ENCODE data around the gene ADAMTS6. TPM values are rescaled to one million over a fixed set of nuclear protein-coding genes. Genes with fewer than 3 reads are reported as not detected.
A peak's percentile ranks its signal among the peaks of the same experiment; 100 is the strongest.

ADAMTS6 gene
- total RNA-seq, 1 donor from 2014 or later = 17.0 TPM

- DNase-seq (ENCODE audit: low read depth) = no peak
Observed at GRCh38 chr5:65111961-65112658, 369.6 kb downstream of the ADAMTS6 start.

- DNase-seq (ENCODE audit: low read depth) = no peak
Observed at GRCh38 chr5:65108786-65109743, 372.7 kb downstream of the ADAMTS6 start.

- DNase-seq (ENCODE audit: low read depth) = no peak
Observed at GRCh38 chr5:65105301-65105700, 376.4 kb downstream of the ADAMTS6 start.

- DNase-seq (ENCODE audit: low read depth) = no peak
Observed at GRCh38 chr5:65104831-65105230, 376.9 kb downstream of the ADAMTS6 start.

GRCh38 chr5:65103756-65104440, 377.8 kb downstream of the ADAMTS6 start:
- no peak for DNase-seq (ENCODE audit: low read depth)

GRCh38 chr5:65102976-65103711, 378.6 kb downstream of the ADAMTS6 start:
- peak; percentile 47 for DNase-seq (ENCODE audit: low read depth)

GRCh38 chr5:65102371-65102975, 379.2 kb downstream of the ADAMTS6 start:
- no peak for DNase-seq (ENCODE audit: low read depth)

- DNase-seq (ENCODE audit: low read depth) = no peak
Observed at GRCh38 chr5:65101632-65102100, 380.1 kb downstream of the ADAMTS6 start.

GRCh38 chr5:65100911-65101631, 380.6 kb downstream of the ADAMTS6 start:
- DNase-seq (ENCODE audit: low read depth) = peak; percentile 81

Other genes starting within 250 kb of the ADAMTS6 start
- gene CENPK, start 81.2 kb upstream of the ADAMTS6 start, total RNA-seq = 0.96 and 1.5 TPM in 2 replicates
- 24.2 and 25.4 TPM in 2 replicates for gene PPWD1, start 81.4 kb upstream of the ADAMTS6 start, total RNA-seq
- 25.9 and 30.4 TPM in 2 replicates for gene TRIM23, start 142.4 kb upstream of the ADAMTS6 start, total RNA-seq
- 2.5 TPM in 2 replicates for gene SHLD3, start 143.1 kb upstream of the ADAMTS6 start, total RNA-seq
- 36.5 and 52.1 TPM in 2 replicates for gene TRAPPC13, start 143.1 kb upstream of the ADAMTS6 start, total RNA-seq
- 8.7 and 24.7 TPM in 2 replicates for gene SGTB, start 240.2 kb upstream of the ADAMTS6 start, total RNA-seq
- gene NLN, start 240.3 kb upstream of the ADAMTS6 start, total RNA-seq = 26.3 and 31.1 TPM in 2 replicates

All from myocyte (in vitro differentiated cells).